ENCODE data around the gene ASB11. TPM values are rescaled to one million over a fixed set of nuclear protein-coding genes. Genes with fewer than 3 reads are reported as not detected.

Gene ASB11
- total RNA-seq, 1 donor from 2014 or later = not detected

DNA sequence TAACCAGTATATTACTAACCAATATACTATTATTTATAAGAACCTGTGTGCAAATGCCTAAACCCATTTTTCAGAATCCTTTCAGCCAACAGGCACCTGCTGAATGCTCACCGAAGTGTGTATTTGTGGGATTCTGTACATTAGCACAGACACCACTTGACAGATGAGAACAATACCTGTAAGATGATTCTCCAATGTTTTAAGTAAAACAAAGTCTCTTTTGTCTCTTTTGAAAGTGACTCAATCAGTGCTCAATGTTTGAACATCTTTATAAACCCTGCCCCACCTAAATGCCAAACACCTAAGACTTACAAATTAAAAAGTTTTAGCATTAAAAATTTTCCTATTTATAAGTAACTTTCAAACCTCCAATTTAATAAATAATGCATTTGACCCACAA lies 46.3 kb downstream of the ASB11 start:
- Mint-ChIP-seq H3K27me3 (ENCODE audit: unreplicated experiment) (no peaks in the 10 kb centered on the region), H3K4me3 (ENCODE audit: unreplicated experiment) (no peak overlapping the region), H3K36me3 (ENCODE audit: unreplicated experiment) (no peaks in the 10 kb centered on the region), H3K9me3 (ENCODE audit: unreplicated experiment) (no peaks in the 10 kb centered on the region), H3K27ac (ENCODE audit: unreplicated experiment) (no peak overlapping the region), H3K4me1 (ENCODE audit: unreplicated experiment) (peaks cover 4% of the 10 kb centered on the region)
- DNase-seq (ENCODE audit: extremely low spot score, unreplicated experiment) = no peak
- TF ChIP-seq, protein P1, sequence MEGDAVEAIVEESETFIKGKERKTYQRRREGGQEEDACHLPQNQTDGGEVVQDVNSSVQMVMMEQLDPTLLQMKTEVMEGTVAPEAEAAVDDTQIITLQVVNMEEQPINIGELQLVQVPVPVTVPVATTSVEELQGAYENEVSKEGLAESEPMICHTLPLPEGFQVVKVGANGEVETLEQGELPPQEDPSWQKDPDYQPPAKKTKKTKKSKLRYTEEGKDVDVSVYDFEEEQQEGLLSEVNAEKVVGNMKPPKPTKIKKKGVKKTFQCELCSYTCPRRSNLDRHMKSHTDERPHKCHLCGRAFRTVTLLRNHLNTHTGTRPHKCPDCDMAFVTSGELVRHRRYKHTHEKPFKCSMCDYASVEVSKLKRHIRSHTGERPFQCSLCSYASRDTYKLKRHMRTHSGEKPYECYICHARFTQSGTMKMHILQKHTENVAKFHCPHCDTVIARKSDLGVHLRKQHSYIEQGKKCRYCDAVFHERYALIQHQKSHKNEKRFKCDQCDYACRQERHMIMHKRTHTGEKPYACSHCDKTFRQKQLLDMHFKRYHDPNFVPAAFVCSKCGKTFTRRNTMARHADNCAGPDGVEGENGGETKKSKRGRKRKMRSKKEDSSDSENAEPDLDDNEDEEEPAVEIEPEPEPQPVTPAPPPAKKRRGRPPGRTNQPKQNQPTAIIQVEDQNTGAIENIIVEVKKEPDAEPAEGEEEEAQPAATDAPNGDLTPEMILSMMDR (IDR thresholded peaks at IDR 0.05) = no peak

DNA sequence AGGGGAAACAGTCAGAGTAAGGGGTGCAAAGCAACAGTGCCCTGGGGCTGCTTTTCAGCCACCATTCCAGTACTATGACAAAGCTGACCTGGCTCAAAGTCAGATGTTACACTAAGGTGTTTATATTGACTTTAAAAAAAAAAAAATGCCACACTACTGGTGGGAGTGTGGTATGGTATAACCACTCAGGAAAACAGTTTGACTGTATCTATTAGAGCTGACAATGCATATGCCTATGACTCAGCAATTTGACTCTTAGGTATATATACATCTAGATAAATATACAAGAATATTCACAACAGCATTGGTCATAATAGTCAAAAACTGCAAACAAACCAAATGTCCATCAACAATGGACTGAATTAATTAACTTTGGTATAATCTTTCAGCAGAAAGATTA lies 60.6 kb downstream of the ASB11 start:
- Mint-ChIP-seq H3K27ac (ENCODE audit: unreplicated experiment) (no peak overlapping the region), H3K9me3 (ENCODE audit: unreplicated experiment) (no peaks in the 10 kb centered on the region), H3K27me3 (ENCODE audit: unreplicated experiment) (no peaks in the 10 kb centered on the region), H3K36me3 (ENCODE audit: unreplicated experiment) (no peaks in the 10 kb centered on the region), H3K4me1 (ENCODE audit: unreplicated experiment) (no peaks in the 10 kb centered on the region), H3K4me3 (ENCODE audit: unreplicated experiment) (no peak overlapping the region)
- TF ChIP-seq, protein P1 (IDR thresholded peaks at IDR 0.05) = no peak
- DNase-seq (ENCODE audit: extremely low spot score, unreplicated experiment) = no peak

DNA sequence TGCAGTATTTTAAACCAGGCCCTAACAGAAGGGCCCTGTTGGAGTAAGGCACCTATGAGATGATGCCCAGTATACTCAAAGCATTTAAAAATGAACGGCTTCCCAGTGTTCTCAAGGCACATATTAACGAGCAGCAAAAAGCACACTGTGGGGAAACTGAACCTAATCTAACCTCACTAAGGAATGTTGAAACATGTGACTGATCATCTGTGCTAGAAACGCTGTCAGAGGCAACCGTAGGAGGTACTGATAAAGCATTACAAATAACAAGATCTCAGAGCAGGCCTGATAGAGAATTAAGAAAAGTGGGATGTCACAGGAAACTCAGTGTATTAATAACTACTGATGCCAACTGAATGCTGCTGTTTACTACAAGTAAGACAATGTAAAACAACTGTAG lies 69.5 kb downstream of the ASB11 start:
- Mint-ChIP-seq H3K9me3 (ENCODE audit: unreplicated experiment) (no peaks in the 10 kb centered on the region), H3K27me3 (ENCODE audit: unreplicated experiment) (peaks cover 6% of the 10 kb centered on the region), H3K36me3 (ENCODE audit: unreplicated experiment) (no peaks in the 10 kb centered on the region), H3K4me1 (ENCODE audit: unreplicated experiment) (no peaks in the 10 kb centered on the region), H3K4me3 (ENCODE audit: unreplicated experiment) (no peak overlapping the region), H3K27ac (ENCODE audit: unreplicated experiment) (no peak overlapping the region)
- no peak for DNase-seq (ENCODE audit: extremely low spot score, unreplicated experiment)
- TF ChIP-seq, protein P1 (IDR thresholded peaks at IDR 0.05) = no peak

DNA sequence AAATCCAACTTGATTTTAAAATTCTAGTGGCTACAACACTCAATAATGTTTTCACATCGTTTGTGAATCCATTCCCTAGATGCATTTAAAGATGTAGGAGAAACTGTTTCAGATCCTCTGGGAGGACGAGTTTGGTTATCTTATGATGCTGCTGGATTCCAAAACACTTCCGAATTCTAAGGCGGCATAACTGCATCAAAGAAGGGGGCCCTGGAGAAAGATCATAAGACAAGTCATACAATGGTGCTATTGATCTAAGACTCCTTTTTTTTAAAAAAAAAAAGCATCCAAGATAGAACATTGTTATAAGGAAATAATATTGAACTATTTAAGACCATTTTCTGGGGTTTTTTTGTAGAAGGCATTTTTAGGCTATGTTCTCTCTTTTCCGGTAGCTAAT lies 71.0 kb downstream of the ASB11 start:
- H3K4me3 Mint-ChIP-seq (ENCODE audit: unreplicated experiment) = no peak overlapping the region
- no peaks in the 10 kb centered on the region for H3K36me3 Mint-ChIP-seq (ENCODE audit: unreplicated experiment)
- DNase-seq (ENCODE audit: extremely low spot score, unreplicated experiment) = no peak
- no peaks in the 10 kb centered on the region for H3K9me3 Mint-ChIP-seq (ENCODE audit: unreplicated experiment)
- H3K27me3 Mint-ChIP-seq (ENCODE audit: unreplicated experiment) = peaks cover 6% of the 10 kb centered on the region
- TF ChIP-seq, protein P1 (IDR thresholded peaks at IDR 0.05) = no peak
- H3K4me1 Mint-ChIP-seq (ENCODE audit: unreplicated experiment) = no peaks in the 10 kb centered on the region
- H3K27ac Mint-ChIP-seq (ENCODE audit: unreplicated experiment) = no peak overlapping the region

DNA sequence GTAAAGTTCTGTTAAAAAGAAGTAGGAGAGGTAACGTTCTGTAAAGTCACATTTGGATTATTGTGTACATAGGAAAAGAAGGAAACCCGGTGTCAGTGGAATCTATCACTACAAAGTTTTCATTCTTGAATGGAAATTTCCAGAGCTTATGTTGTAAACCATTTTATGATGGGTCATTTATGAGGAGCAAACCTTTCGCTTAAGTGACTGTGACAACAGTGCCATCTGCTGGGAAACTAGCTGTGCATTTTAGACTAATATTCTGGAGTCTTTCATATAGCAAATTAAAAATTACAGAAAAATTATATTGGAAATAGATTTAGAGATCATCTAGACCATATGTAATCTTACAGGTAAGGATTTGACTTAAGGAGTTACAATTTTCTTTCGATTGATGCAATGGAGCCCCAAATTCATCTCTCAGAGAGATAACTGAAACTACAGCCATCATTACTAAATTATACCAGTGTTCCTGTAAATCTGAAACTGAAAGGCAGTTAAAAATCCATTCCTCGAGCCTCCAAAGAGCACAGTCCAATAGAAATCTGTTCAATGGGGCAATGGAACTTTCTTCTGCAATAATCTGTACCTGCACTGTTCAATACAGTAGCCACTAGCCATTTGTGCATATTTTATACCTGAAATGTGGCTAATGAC lies 72.4 kb downstream of the ASB11 start:
- H3K4me3 Mint-ChIP-seq (ENCODE audit: unreplicated experiment) = no peak overlapping the region
- no peak for DNase-seq (ENCODE audit: extremely low spot score, unreplicated experiment)
- H3K27ac Mint-ChIP-seq (ENCODE audit: unreplicated experiment) = no peak overlapping the region
- H3K27me3 Mint-ChIP-seq (ENCODE audit: unreplicated experiment) = peaks cover 6% of the 10 kb centered on the region
- H3K9me3 Mint-ChIP-seq (ENCODE audit: unreplicated experiment) = no peaks in the 10 kb centered on the region
- TF ChIP-seq, protein P1 (IDR thresholded peaks at IDR 0.05) = peak; percentile 64
- H3K36me3 Mint-ChIP-seq (ENCODE audit: unreplicated experiment) = no peaks in the 10 kb centered on the region
- H3K4me1 Mint-ChIP-seq (ENCODE audit: unreplicated experiment) = no peaks in the 10 kb centered on the region

Data from osteocyte (in vitro differentiated cells).